Smooth muscle cell (in vitro differentiated cells): Measurements from ENCODE around the gene MAT2B. TPM values are rescaled to one million over a fixed set of nuclear protein-coding genes. Genes with fewer than 3 reads are reported as not detected.
A peak's percentile ranks its signal among the peaks of the same experiment; 100 is the strongest.

Source experiments
- DNase-seq: peaks from one replicate; lab custom pipeline; 2025; ENCODE audit not compliant: unreplicated experiment; lab: John Stamatoyannopoulos, UW
- H2AFZ ChIP-seq: fragments of 200-600 bp; sonication (generic); 2 replicates; pipeline ENCODE4 v1.6.0; 2016; ENCODE audit warnings: antibody characterized with exemption, low read depth, mild to moderate bottlenecking
- H3F3A ChIP-seq: fragments of 200-600 bp; sonication (generic); 2 replicates; pipeline ENCODE4 v1.6.0; 2017; ENCODE audit warnings: antibody characterized with exemption, low read depth
- H3K27ac ChIP-seq: fragments of 200-600 bp; sonication (generic); 2 replicates; pipeline ENCODE4 v1.5.1; 2016; ENCODE audit warnings: low read depth, mild to moderate bottlenecking
- H3K27me3 ChIP-seq: fragments of 200-600 bp; sonication (generic); 2 replicates; pipeline ENCODE4 v1.6.1; 2016; ENCODE audit warnings: low read depth, mild to moderate bottlenecking
- H3K36me3 ChIP-seq: fragments of 200-600 bp; sonication (generic); 2 replicates; pipeline ENCODE4 v1.5.1; 2016; ENCODE audit warnings: low read depth
- H3K4me1 ChIP-seq: fragments of 200-600 bp; sonication (generic); 2 replicates; pipeline ENCODE4 v1.5.1; 2016; ENCODE audit warnings: low read depth
- H3K4me2 ChIP-seq: fragments of 200-600 bp; sonication (generic); 2 replicates; pipeline ENCODE4 v1.6.0; 2016; ENCODE audit warnings: mild to moderate bottlenecking
- H3K4me3 ChIP-seq: fragments of 200-600 bp; sonication (generic); 2 replicates; pipeline ENCODE4 v1.5.1; 2016; ENCODE audit warnings: mild to moderate bottlenecking
- H3K79me2 ChIP-seq: fragments of 200-600 bp; sonication (generic); 2 replicates; pipeline ENCODE4 v1.6.0; 2016; ENCODE audit warnings: low read depth, mild to moderate bottlenecking
- H3K9ac ChIP-seq: fragments of 200-600 bp; sonication (generic); 2 replicates; pipeline ENCODE4 v1.6.0; 2016; ENCODE audit warnings: low read depth
- H3K9me3 ChIP-seq: fragments of 200-600 bp; sonication (generic); replicated peaks from 2 replicates; pipeline ENCODE4 v1.5.1; 2016; ENCODE audit warnings: low read depth
- H4K20me1 ChIP-seq: fragments of 200-600 bp; sonication (generic); 2 replicates; pipeline ENCODE4 v1.6.0; 2016; ENCODE audit warnings: low read depth
- CTCF ChIP-seq: fragments of 200-600 bp; sonication (generic); IDR thresholded peaks from 2 replicates; pipeline ENCODE4 v1.5.1; 2017; ENCODE audit warnings: borderline replicate concordance, mild to moderate bottlenecking, antibody characterized with exemption; ENCODE audit not compliant: insufficient read depth, poor library complexity, severe bottlenecking
- WGBS: methylation state at CpG from one replicate; pipeline ENCODE4 v1.1.7; 2016; ENCODE audit warnings: low lambda C conversion rate; 5-methylcytosine and 5-hydroxymethylcytosine counted together
- polyA plus RNA-seq: library from polyadenylated mRNA; unstranded; fragments of >200 nt; fragmentation: Nextera tagmentation; extraction: Ambion mirVana; gene quantifications from 2 replicates; pipeline ENCODE4 v1.2.1, GENCODE V29; 2016
- total RNA-seq: library from RNA; depleted of rRNA; stranded (reverse); fragments of >200 nt; gene quantifications from 2 replicates; pipeline ENCODE4 v1.2.3, GENCODE V29; 2014

MAT2B gene
- total and polyA plus RNA-seq, 2 experiments from 2014 or later: 41.0 to 63.2 TPM

- no peak overlapping the region for H3K27ac ChIP-seq
- H3K36me3 ChIP-seq: no peaks in the 10 kb centered on the region
- DNase-seq: no peak
- no peaks in the 10 kb centered on the region for H4K20me1 ChIP-seq
- peaks cover 27% of the 10 kb centered on the region for H3K27me3 ChIP-seq
- no peaks in the 10 kb centered on the region for H3K79me2 ChIP-seq
- no peaks in the 10 kb centered on the region for H3F3A ChIP-seq
- no peak for TF ChIP-seq CTCF
- H3K9me3 ChIP-seq: no peaks in the 10 kb centered on the region
- no peak overlapping the region for H3K4me3 ChIP-seq
- H3K9ac ChIP-seq: no peak overlapping the region
- 75% methylated on average over 1 of the region's 1 CpG for WGBS
- H2AFZ ChIP-seq: no peak overlapping the region
- H3K4me2 ChIP-seq: no peak overlapping the region
- H3K4me1 ChIP-seq: peaks cover 11% of the 10 kb centered on the region
These were observed 57.7 kb downstream of the MAT2B start for GRCh38 chr5:163563112-163563511.

- no peaks in the 10 kb centered on the region for H3F3A ChIP-seq
- no peak overlapping the region for H3K4me3 ChIP-seq
- H4K20me1 ChIP-seq: no peaks in the 10 kb centered on the region
- no peaks in the 10 kb centered on the region for H3K9me3 ChIP-seq
- H3K27me3 ChIP-seq: peaks cover 33% of the 10 kb centered on the region
- H3K9ac ChIP-seq: no peak overlapping the region
- no peak overlapping the region for H2AFZ ChIP-seq
- no peaks in the 10 kb centered on the region for H3K79me2 ChIP-seq
- 51% methylated on average over 3 of the region's 3 CpGs for WGBS
- no peak for DNase-seq
- peaks cover 11% of the 10 kb centered on the region for H3K4me1 ChIP-seq
- no peak overlapping the region for H3K4me2 ChIP-seq
- TF ChIP-seq CTCF: no peak
- no peaks in the 10 kb centered on the region for H3K36me3 ChIP-seq
- H3K27ac ChIP-seq: no peak overlapping the region
These were observed 58.5 kb downstream of the MAT2B start for GRCh38 chr5:163563880-163564279.

GRCh38 chr5:163564321-163564938 is 59.0 kb downstream of the MAT2B start:
- Histone ChIP-seq H3K4me1 (peaks cover 11% of the 10 kb centered on the region), H3K27ac (no peak overlapping the region), H2AFZ (no peak overlapping the region), H3K36me3 (no peaks in the 10 kb centered on the region), H3K9ac (no peak overlapping the region), H3K9me3 (no peaks in the 10 kb centered on the region), H4K20me1 (no peaks in the 10 kb centered on the region), H3K4me2 (no peak overlapping the region), H3K27me3 (peaks cover 36% of the 10 kb centered on the region), H3K79me2 (no peaks in the 10 kb centered on the region), H3F3A (no peaks in the 10 kb centered on the region), H3K4me3 (no peak overlapping the region)
- WGBS: 13% methylated on average over 7 of the region's 7 CpGs
- DNase-seq: no peak
- peak; percentile 87 for TF ChIP-seq CTCF

- H2AFZ ChIP-seq: peak overlapping the region; percentile 77
- no peaks in the 10 kb centered on the region for H3F3A ChIP-seq
- no peaks in the 10 kb centered on the region for H4K20me1 ChIP-seq
- no peaks in the 10 kb centered on the region for H3K9me3 ChIP-seq
- no peaks in the 10 kb centered on the region for H3K79me2 ChIP-seq
- no peak overlapping the region for H3K9ac ChIP-seq
- peak overlapping the region; percentile 96 for H3K4me2 ChIP-seq
- H3K27me3 ChIP-seq: peaks cover 43% of the 10 kb centered on the region
- no peak overlapping the region for H3K27ac ChIP-seq
- peak overlapping the region; percentile 56 for H3K4me3 ChIP-seq
- no peak for TF ChIP-seq CTCF
- DNase-seq: no peak
- H3K4me1 ChIP-seq: peaks cover 11% of the 10 kb centered on the region
- WGBS: 9% methylated on average over 11 of the region's 11 CpGs
- no peaks in the 10 kb centered on the region for H3K36me3 ChIP-seq
These were observed 60.1 kb downstream of the MAT2B start for GRCh38 chr5:163565492-163565891.
